ENCODE measurements around the gene NRP1.
"Not testable (repeated sequence)": the region's sequence is repeated elsewhere in the genome, so short reads cannot be mapped to it uniquely, and the experiment has no call there.

Gene NRP1

DNA sequence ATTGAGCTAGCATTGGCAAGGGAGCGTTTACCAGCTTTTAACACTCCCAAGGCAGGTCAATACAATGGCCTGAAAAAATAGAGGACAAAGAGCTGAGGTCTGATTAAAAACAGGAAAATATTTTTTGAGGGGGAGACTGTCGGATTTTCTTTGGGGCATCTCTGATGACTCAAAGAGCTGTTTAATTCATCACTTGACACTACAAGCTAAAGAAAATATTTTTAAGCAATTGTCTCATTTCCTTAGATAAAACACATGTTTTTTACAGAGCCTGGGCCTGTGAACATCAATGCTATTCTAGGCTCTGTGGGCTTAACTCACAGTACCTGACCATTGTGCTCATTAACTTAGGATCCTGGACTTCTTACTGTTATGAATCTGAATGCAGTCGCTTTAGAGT, 100.8 kb downstream of the NRP1 start:
- no peak for DNase-seq

DNA sequence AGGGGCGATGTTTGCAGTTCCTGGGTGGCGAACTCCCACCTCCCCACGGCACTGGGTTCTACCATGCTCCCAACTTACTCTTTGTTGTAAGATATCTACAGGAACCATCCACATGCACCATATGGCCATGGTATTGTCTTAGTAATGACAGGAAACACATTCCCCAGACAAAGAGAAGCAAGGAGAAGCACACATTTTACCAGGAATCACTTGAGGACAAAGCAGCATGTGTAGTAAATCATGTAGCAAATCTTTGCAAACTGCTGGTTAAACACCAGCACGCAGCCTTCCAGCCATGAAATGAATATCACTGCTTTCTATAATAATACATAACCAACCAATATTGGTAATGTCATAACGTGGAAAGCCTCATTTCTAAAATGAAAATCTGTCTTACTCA, 101.2 kb downstream of the NRP1 start:
- DNase-seq: no peak

- DNase-seq: no peak
These were observed 102.7 kb downstream of the NRP1 start for GRCh38 chr10:33231621-33232350.

DNA sequence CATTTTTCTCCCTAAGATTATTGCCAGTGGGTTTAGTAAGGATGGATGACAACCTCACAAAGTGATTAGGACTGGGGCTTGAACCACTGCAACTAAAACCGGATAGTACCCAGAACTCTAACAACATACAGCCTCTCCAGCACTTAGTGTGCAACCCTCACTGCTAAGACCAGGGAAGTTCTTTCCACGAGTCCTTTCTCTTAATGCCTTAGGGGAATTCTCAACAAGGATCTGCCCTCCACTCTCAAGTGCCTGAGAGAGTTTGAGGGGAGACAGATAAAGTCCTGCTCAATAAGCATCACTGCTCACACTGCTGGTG, 104.6 kb downstream of the NRP1 start:
- DNase-seq: no peak

GRCh38 chr10:33229252-33229948, 105.1 kb downstream of the NRP1 start:
- peak; percentile 3 for DNase-seq

DNA sequence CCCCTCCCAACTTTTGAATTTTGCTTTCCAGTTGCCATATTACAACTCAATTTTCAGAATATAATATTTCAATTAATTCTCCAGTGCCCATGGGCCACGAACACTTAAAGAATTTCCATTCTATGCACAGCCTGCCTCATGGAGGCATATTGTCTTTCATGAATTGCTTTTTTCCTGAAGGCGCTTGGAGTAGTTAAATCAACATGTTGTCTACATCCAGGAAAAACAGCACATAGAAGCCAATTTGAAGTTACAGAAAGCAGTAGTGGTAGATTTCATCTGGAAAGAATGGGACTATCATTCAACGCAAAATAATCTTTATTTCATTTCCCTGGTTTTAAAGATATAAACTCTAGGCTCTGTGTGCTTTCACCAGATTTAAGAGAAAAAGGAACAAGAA, 106.0 kb downstream of the NRP1 start:
- DNase-seq: no peak

GRCh38 chr10:33227489-33227888, 107.0 kb downstream of the NRP1 start:
- no peak for DNase-seq

- DNase-seq: no peak
These were observed 110.1 kb downstream of the NRP1 start for GRCh38 chr10:33224251-33224965.

GRCh38 chr10:33223326-33224000, 111.0 kb downstream of the NRP1 start:
- no peak for DNase-seq

- not testable (repeated sequence) for DNase-seq
These were observed 112.2 kb downstream of the NRP1 start for GRCh38 chr10:33222304-33222703.

- DNase-seq: no peak
These were observed 116.6 kb downstream of the NRP1 start for GRCh38 chr10:33217854-33218253.

- DNase-seq: no peak
These were observed 117.6 kb downstream of the NRP1 start for GRCh38 chr10:33216661-33217427.

DNA sequence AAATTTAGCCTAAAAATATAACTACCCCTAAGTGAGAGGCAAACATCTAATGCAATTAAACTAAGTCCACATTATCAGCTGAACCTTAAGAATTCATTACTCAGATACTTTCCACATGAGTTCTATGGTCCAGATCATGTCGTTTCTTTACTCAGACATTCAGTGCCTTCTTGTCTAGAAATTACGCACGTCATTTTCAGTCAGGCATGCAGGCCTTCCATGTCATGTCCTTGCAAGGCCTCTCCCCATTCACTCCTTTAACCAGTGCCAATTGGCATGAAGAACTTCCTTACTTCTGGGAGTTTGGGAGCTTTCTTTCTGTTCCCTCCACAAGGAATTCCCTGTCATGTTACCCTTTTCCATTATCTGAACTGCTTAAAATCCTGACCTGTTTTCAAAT, 118.8 kb downstream of the NRP1 start:
- DNase-seq: no peak

DNA sequence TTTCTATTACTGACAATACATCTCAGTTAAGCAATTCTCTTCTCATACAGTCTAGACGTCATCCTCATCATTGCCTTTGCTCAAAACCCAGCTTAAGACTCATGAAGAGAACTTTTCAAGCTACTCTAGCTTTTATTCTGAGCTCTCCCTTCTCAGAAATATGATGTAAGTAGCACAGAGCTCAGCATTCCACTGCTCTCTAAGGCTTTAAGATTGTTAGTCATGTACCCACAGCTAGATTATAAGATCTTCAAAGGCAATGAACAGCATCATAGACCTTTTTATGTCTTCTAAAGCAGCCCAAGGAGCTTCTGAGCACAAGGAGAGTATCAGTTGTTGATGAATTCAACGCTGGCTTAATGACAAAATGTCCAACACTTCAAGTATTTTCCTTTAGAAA, 119.3 kb downstream of the NRP1 start:
- no peak for DNase-seq

DNA sequence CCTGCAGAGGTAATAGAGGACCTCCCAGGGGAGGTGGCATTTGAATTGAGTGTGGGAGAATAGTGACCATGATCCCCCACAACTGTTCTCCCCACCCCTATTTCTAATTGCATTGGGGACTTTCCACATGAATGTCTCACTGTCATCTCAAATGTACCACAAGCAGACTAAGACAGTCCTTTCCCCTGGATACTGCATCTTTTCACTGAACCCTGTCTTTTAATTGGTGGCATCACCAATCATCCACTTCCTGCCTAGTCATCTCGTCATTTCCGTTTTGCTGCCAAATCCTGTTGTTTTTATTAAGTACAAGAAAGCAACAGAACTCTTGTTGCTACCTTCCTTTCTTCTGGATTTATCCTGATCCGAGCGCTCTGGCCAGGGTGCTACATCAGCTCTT, 120.3 kb downstream of the NRP1 start:
- DNase-seq: no peak

DNA sequence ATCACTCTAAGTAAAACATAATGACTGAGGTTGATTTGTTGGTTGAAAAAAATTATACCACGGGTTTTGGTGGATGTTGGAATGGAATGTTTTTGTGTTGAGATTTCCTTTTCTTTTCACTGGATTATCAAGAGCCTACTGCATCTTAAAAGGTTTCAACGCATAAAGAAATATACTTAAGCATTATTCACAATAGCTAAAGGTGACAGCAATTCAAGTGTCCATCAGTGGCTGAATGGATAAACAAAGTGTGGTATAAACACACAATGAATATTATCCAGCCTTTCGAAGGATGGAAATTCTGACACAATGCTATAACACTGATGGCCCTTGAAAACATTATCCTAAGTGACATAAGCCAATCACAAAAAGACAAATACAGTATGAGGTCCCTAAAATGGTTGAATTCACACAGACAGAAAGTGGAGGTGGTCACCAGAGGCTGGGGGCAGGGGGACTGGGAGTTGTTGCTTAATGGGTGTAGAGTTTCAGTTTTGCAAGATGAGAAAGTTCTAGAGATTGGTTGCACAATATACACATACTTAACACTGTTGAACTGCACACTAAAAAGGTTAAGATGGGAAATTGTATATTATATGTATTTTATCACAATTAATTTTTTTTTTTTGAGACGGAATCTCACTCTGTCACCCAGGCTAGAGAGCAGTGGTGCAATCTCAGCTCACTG, 122.3 kb downstream of the NRP1 start:
- no peak for DNase-seq

GRCh38 chr10:33211106-33211878, 123.2 kb downstream of the NRP1 start:
- no peak for DNase-seq

- DNase-seq: no peak
These were observed 124.7 kb downstream of the NRP1 start for GRCh38 chr10:33209802-33210201.

- DNase-seq: no peak
These were observed 126.3 kb downstream of the NRP1 start for GRCh38 chr10:33208166-33208565.

DNA sequence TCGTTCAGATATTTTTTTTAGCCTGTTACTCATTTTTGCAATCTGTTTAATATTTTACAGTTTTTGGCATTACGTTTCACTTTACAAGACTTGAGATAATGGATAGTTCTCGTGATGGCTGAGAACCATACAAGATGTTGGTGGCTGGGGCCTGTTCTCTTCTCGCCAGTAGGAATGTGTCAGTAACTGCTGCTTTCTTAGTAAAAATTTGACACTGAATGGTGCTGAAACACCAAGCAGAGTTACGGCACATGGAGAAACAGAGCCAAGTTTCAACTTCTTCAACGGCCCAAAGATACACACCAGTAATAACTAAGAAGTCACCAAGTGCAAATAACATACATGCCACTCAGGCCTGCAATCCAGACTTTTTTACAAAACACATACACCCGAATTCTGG, 130.4 kb downstream of the NRP1 start:
- no peak for DNase-seq

- no peak for DNase-seq
These were observed 132.5 kb downstream of the NRP1 start for GRCh38 chr10:33201971-33202370.

Measured in NCI-H345 (cell line).